B cell (primary cell): ENCODE measurements around the gene WWP2. TPM values are rescaled to one million over a fixed set of nuclear protein-coding genes. Genes with fewer than 3 reads are reported as not detected.

Source experiments
- ATAC-seq: fragments of 200-7000 bp; cut with Tn5 transposase; one replicate; pipeline ENCODE4 v1.10.0; 2021; ENCODE audit warnings: low read depth, mild to moderate bottlenecking, moderate number of reproducible peaks, moderate library complexity
- CTCF ChIA-PET: fragments of 350-600 bp; sonication (Branson Sonifier 250); formaldehyde crosslinking; loops from one replicate; lab custom pipeline; 2021; ENCODE audit warnings: antibody characterized with exemption, inconsistent platforms; lab: Charles Lee
- POLR2A ChIA-PET: fragments of 350-600 bp; sonication (Branson Sonifier 250); formaldehyde crosslinking; loops from one replicate; lab custom pipeline; 2021; ENCODE audit warnings: antibody characterized with exemption; lab: Charles Lee
- DNase-seq: peaks from one replicate; pipeline ENCODE4 v3.0.0; 2013
- H2AFZ ChIP-seq: 2 replicates; pipeline ENCODE4 v1.6.1; 2012; ENCODE audit warnings: mild to moderate bottlenecking, low read depth, low read length; ENCODE audit not compliant: insufficient read depth, poor library complexity, severe bottlenecking
- H3K27ac ChIP-seq, 2 donors: 1 replicate in 1 of 2; 2 replicates in 1 of 2; pipeline ENCODE4 v1.5.1; 2012 to 2013; ENCODE audit warnings: low read length in 2 of 2, mild to moderate bottlenecking in 2 of 2, moderate library complexity in 1 of 2
- H3K27me3 ChIP-seq, 4 experiments: fragments of 200-600 bp in 1 of 4; sonication (generic) in 1 of 4; replicated peaks in 1 of 4; 1 replicate in 2 of 4; 2 replicates in 2 of 4; pipeline versions ENCODE4 v1.6.1 to v1.7.0; 2013 to 2016; ENCODE audit warnings: low read length in 3 of 4, mild to moderate bottlenecking in 2 of 4, mixed read lengths in 1 of 4, moderate library complexity in 1 of 4; ENCODE audit not compliant: insufficient read depth in 4 of 4, control insufficient read depth in 3 of 4; ENCODE audit errors: control extremely low read depth in 1 of 4
- H3K36me3 ChIP-seq, 2 experiments: replicated peaks in 1 of 2; 1 replicate in 1 of 2; 2 replicates in 1 of 2; pipeline versions ENCODE4 v1.6.1 to v1.7.1; 2013; ENCODE audit warnings: low read length in 1 of 2; ENCODE audit not compliant: insufficient read depth in 2 of 2, control insufficient read depth in 1 of 2; ENCODE audit errors: control extremely low read depth in 1 of 2, extremely low read depth in 1 of 2
- H3K4me1 ChIP-seq, 2 donors: fragments of 200-600 bp in 1 of 2; sonication (generic) in 1 of 2; 1 replicate in 1 of 2; 2 replicates in 1 of 2; pipeline versions ENCODE4 v1.5.1 to v1.6.1; 2013 to 2017; ENCODE audit warnings: low read length in 2 of 2; ENCODE audit not compliant: control insufficient read depth in 2 of 2, insufficient read depth in 2 of 2
- H3K4me2 ChIP-seq: replicated peaks from 2 replicates; pipeline ENCODE3; 2012; ENCODE audit warnings: mild to moderate bottlenecking, low read depth, low read length; ENCODE audit not compliant: poor library complexity, severe bottlenecking
- H3K4me3 ChIP-seq, 5 experiments: fragments of 200-600 bp in 1 of 5; sonication (generic) in 1 of 5; 1 replicate in 3 of 5; 2 replicates in 2 of 5; pipeline versions ENCODE4 v1.5.1 to v1.7.0; 2011 to 2016; ENCODE audit warnings: low read length in 4 of 5, mild to moderate bottlenecking in 4 of 5, low read depth in 2 of 5, control low read depth in 1 of 5, moderate library complexity in 1 of 5; ENCODE audit not compliant: insufficient read depth in 1 of 5; ENCODE audit errors: control extremely low read depth in 1 of 5, extremely low read depth in 1 of 5
- H3K79me2 ChIP-seq: fragments of 200-600 bp; sonication (generic); one replicate; pipeline ENCODE4 v1.6.0; 2016; ENCODE audit warnings: low read length; ENCODE audit not compliant: control insufficient read depth, insufficient read depth
- H3K9ac ChIP-seq: fragments of 200-600 bp; sonication (generic); 2 replicates; pipeline ENCODE4 v1.6.1; 2017; ENCODE audit warnings: mild to moderate bottlenecking, low read length, moderate library complexity
- H3K9me3 ChIP-seq, 3 donors: one replicate each; pipeline versions ENCODE4 v1.6.1 to v1.7.1; 2013; ENCODE audit warnings: low read length in 2 of 3; ENCODE audit not compliant: control insufficient read depth in 2 of 3, insufficient read depth in 1 of 3; ENCODE audit errors: control extremely low read depth in 1 of 3
- H4K20me1 ChIP-seq: 2 replicates; pipeline ENCODE4 v1.6.0; 2012; ENCODE audit warnings: mild to moderate bottlenecking, low read length; ENCODE audit not compliant: insufficient read depth, control insufficient read depth, poor library complexity, severe bottlenecking
- H3K27ac Mint-ChIP-seq: one replicate; pipeline ENCODE4 v1.8.0; 2021; ENCODE audit warnings: mixed read lengths
- H3K27me3 Mint-ChIP-seq: one replicate; pipeline ENCODE4 v1.8.0; 2021; ENCODE audit warnings: mixed read lengths
- H3K4me1 Mint-ChIP-seq: one replicate; pipeline ENCODE4 v1.8.0; 2021; ENCODE audit warnings: mixed read lengths
- H3K4me3 Mint-ChIP-seq: one replicate; pipeline ENCODE4 v1.8.0; 2021; ENCODE audit warnings: mixed read lengths
- H3K9me3 Mint-ChIP-seq: one replicate; pipeline ENCODE4 v1.8.0; 2022; ENCODE audit warnings: mixed read lengths; ENCODE audit not compliant: insufficient read depth
- CTCF ChIP-seq: fragments of 200-600 bp; IDR thresholded peaks from one replicate; pipeline ENCODE4 v1.8.0; 2022; ENCODE audit warnings: antibody characterized with exemption, mild to moderate bottlenecking
- EZH2 ChIP-seq: IDR thresholded peaks from 2 replicates; pipeline ENCODE4 v1.6.1; 2012; ENCODE audit warnings: borderline replicate concordance, low read depth, mild to moderate bottlenecking, moderate library complexity, low read length; ENCODE audit not compliant: insufficient read depth, poor library complexity, severe bottlenecking
- whole genome bisulfite sequencing: methylation state at CpG from one replicate; pipeline ENCODE4 v1.1.5; 2013; ENCODE audit warnings: missing lambda C conversion rate; ENCODE audit not compliant: insufficient coverage; 5-methylcytosine and 5-hydroxymethylcytosine counted together
- intact Hi-C: fragments of 100-400 bp; cut with micrococcal nuclease; formaldehyde crosslinking; loops from one replicate; pipeline ENCODE4 v1.10.0; 2022
- polyA plus RNA-seq: library from polyadenylated mRNA; depleted of rRNA; stranded (reverse); fragments of >200 nt; gene quantifications from 2 replicates; pipeline ENCODE4 v1.2.3, GENCODE V29; 2012
- total RNA-seq, 2 donors: library from RNA; stranded (reverse); fragments of 120-200 nt in 1 of 2; gene quantifications; 1 replicate in 1 of 2; 2 replicates in 1 of 2; pipeline versions ENCODE4 v1.2.3 to v1.2.4, GENCODE V29; 2013 to 2022

WWP2 gene
- total and polyA plus RNA-seq, 2 donors (not counting 1 experiment from before 2014, with no cell fraction given): 33.4 to 105 TPM

DNA sequence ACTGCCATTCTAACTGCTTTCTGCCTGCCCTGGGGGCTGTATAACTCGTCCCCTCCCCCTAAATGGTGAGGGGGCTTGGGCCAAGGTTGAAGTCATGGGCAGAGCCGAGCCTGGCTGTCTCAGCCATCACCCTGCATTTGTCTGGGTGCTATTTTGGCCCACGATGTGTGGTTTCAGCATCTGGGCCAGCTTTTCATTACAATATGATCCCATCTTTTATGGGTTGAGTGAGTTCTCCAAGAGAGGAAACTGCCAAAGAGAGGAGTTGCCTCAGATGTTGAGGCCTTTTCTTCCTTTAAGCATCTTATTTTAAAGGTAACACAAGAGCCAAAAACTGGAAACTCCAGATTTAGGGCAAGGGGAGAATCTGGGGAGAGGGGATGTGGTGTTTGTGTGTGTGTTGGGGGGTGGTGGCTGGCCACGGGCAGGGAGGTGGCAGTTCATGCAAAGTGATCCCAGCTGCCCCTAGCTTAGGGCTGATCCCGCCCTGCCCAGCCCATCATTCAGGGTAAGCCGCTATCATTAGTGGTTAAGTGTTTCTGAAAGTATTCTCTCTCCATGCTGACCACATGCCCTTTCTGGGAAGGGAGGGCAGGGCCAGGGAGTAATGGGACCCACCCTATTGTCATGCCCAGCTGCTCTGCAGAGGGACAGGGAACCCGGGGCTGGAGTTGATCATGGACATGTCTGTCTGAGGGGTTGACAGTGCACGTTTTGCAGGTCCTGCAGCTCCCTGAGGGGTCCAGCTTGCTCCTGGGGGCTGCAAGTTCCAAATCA, 105.8 kb downstream of the WWP2 start:
- 100% methylated on average over 4 of the region's 8 CpGs for WGBS
- peaks cover 6% of the 10 kb centered on the region for H4K20me1 ChIP-seq

More for the DNA sequence above, 105.8 kb downstream of the WWP2 start:
- ChIA-PET CTCF (no interaction called here), POLR2A (no interaction called here)
- DNase-seq (no peak), ATAC-seq (no peak)
- no peak overlapping the region for H3K4me3 ChIP-seq
- Mint-ChIP-seq H3K27ac (no peak overlapping the region), H3K4me3 (no peak overlapping the region), H3K4me1 (no peaks in the 10 kb centered on the region), H3K9me3 (no peaks in the 10 kb centered on the region), H3K27me3 (no peaks in the 10 kb centered on the region)
- intact Hi-C loops: no loop called here
- H3K4me2 ChIP-seq: no peak overlapping the region
- H3K36me3 ChIP-seq: peaks cover 4 to 33% of the 10 kb centered on the region in 2 experiments
- H2AFZ ChIP-seq: no peak overlapping the region
- H3K27me3 ChIP-seq: no peaks in the 10 kb centered on the region
- H3K27ac ChIP-seq: no peak overlapping the region
- H3K9me3 ChIP-seq: no peaks in the 10 kb centered on the region
- H3K9ac ChIP-seq: no peak overlapping the region
- TF ChIP-seq EZH2 (no peak), CTCF (no peak)
- H3K79me2 ChIP-seq: peaks cover 11% of the 10 kb centered on the region
- H3K4me1 ChIP-seq: no peaks in the 10 kb centered on the region
